GM12874 (cell line): ENCODE measurements around the gene ZNF3.

Experiments
- TF ChIP-seq, protein P1 (sequence below): IDR thresholded peaks from 2 replicates; pipeline ENCODE4 v1.5.1; 2011; ENCODE audit warnings: low read depth, mild to moderate bottlenecking, control low read depth, low read length, moderate library complexity; ENCODE audit not compliant: insufficient read depth

Gene ZNF3

GRCh38 chr7:100106633-100107032 lies 25.1 kb upstream of the ZNF3 start:
- TF ChIP-seq, protein P1, sequence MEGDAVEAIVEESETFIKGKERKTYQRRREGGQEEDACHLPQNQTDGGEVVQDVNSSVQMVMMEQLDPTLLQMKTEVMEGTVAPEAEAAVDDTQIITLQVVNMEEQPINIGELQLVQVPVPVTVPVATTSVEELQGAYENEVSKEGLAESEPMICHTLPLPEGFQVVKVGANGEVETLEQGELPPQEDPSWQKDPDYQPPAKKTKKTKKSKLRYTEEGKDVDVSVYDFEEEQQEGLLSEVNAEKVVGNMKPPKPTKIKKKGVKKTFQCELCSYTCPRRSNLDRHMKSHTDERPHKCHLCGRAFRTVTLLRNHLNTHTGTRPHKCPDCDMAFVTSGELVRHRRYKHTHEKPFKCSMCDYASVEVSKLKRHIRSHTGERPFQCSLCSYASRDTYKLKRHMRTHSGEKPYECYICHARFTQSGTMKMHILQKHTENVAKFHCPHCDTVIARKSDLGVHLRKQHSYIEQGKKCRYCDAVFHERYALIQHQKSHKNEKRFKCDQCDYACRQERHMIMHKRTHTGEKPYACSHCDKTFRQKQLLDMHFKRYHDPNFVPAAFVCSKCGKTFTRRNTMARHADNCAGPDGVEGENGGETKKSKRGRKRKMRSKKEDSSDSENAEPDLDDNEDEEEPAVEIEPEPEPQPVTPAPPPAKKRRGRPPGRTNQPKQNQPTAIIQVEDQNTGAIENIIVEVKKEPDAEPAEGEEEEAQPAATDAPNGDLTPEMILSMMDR: no peak

- TF ChIP-seq, protein P1: no peak
Measured at GRCh38 chr7:100105534-100105933, 24.0 kb upstream of the ZNF3 start.

DNA sequence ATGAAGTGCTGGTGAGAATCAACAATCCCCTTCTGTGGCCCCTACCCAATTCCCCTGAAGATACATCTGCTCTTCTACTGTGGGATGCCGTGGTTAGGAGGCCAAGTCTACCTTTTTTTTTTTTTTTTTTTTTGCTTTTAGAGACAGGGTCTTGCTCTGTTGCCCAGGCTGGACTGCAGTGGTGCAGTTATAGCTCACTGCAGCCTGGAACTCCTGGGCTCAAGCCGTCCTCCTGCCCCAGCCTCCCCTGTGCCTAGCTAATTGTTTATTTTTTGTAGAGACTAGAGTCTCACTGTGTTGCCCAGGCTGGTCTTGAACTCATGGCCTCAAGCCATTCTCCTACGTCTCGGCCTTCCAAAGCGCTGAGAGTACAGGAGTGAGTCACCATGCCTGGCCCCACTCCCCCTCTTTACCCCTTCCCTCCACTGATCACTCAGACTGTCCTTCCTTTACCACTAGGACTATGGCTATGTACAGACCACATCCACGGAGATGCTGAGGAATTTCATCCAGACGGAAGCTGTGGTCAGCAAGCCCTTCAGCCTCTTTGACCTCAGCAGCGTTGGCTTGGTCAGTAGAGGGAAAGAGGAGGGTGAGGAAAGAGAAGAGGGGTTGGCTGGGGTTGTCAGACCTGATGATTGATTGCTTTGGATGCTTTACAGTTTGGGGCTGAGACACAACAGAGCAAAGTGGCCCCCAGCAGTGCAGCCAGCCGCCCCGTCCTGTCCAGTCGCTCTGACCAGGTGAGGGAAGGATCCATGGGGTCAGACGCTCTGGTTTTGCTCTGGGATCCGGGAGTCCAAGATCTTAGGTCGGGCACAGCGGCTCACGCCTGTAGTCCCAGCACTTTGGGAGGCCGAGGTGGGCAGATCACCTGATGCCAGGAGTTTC lies 21.7 kb upstream of the ZNF3 start:
- TF ChIP-seq, protein P1: no peak

DNA sequence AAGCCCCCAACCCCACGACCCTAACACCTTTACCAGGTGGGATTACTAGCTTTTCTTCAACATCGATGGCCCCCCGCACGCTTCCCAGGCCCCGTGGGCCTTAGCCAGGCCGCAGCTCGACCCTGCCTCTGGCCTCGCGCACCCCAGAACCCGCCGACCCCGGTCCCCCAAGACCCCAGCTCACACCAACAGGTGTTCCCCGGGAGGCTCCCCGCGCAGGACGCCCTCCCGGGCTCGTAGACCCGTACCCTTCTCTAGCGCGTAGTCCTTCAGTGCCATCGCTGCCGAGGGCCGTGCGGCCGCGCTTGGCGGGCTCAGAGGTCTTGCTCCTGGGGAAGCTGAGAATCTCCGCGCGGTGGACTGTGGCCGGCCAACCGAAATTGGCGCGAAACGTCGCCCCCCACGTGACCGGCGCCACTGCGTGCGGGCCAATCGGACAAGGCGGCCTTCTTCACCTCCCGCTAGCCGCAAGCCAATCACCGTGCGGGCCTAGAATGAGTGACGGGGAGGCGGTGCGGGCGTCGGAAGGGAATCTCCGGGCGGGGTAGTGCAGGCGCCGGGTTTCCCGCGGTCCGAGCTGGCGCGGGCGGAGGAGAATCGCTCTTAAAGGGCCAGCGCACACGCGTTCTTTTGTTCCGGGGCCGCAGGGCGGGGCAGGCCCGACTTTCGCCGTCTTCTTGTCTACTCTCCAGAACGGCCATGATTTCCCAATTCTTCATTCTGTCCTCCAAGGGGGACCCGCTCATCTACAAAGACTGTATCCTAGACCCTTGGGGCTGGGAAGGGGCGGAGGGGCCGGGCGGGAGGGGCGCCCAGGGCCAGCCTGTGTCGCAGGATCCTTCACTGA lies 19.7 kb upstream of the ZNF3 start, which contains the start of the genes AP4M1 and MCM7:
TSS of gene AP4M1 (plus strand) at position 628 of the 847 bp plus-strand sequence. CDS start at position 700, 72 bp downstream.
TSS of gene MCM7 (minus strand) at position 382 of the 847 bp plus-strand sequence. CDS start at position 279, 103 bp downstream.
- TF ChIP-seq, protein P1: no peak

GRCh38 chr7:100100420-100101015 lies 19.0 kb upstream of the ZNF3 start:
- TF ChIP-seq, protein P1: no peak

GRCh38 chr7:100099452-100099851 lies 17.9 kb upstream of the ZNF3 start:
- TF ChIP-seq, protein P1: no peak

DNA sequence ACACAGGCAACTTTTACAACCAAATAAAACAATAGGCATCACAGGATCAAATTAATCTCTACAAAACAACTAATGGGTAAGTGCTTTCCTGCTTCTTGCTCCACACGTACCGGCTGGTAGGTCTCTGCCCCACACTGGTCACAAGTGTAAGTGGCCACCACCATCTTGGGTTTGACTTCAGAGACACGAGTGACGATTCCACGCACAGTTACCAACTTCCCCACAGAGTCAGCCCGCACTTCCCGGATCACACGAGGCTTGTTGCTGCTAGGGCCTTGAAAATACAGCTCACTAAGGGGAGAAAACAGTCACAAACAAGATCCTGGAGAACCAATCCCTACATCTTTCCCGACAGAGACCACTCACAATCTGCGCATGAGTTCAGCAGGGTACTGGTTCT lies 17.4 kb upstream of the ZNF3 start:
- TF ChIP-seq, protein P1: no peak
